Ishikawa (cell line): Measurements from ENCODE around the gene THBS2.

ENCODE experiments used
- CEBPB ChIP-seq: IDR thresholded peaks from 2 replicates; pipeline ENCODE4 v1.6.1; 2012
- CREB1 ChIP-seq: IDR thresholded peaks from 2 replicates; pipeline ENCODE4 v1.6.1; 2012; ENCODE audit warnings: low read depth
- EGR1 ChIP-seq: IDR thresholded peaks from 2 replicates; pipeline ENCODE4 v1.6.1; 2012
- EP300 ChIP-seq: IDR thresholded peaks from 2 replicates; pipeline ENCODE4 v1.6.1; 2012; ENCODE audit warnings: borderline replicate concordance
- FOXM1 ChIP-seq: IDR thresholded peaks from 2 replicates; pipeline ENCODE4 v1.6.1; 2012; ENCODE audit warnings: low read depth, borderline replicate concordance
- MAX ChIP-seq: IDR thresholded peaks from 2 replicates; pipeline ENCODE4 v1.6.1; 2012
- NFIC ChIP-seq: IDR thresholded peaks from 2 replicates; pipeline ENCODE4 v1.6.1; 2012
- RAD21 ChIP-seq: IDR thresholded peaks from 2 replicates; pipeline ENCODE4 v1.6.1; 2012; ENCODE audit warnings: low read depth
- REST ChIP-seq: IDR thresholded peaks from 2 replicates; pipeline ENCODE4 v1.6.1; 2012; ENCODE audit warnings: low read depth, mild to moderate bottlenecking
- TAF1 ChIP-seq: IDR thresholded peaks from 2 replicates; pipeline ENCODE4 v1.6.1; 2012; ENCODE audit warnings: low read depth, mild to moderate bottlenecking
- TCF12 ChIP-seq: IDR thresholded peaks from 2 replicates; pipeline ENCODE4 v1.6.1; 2012; ENCODE audit warnings: low read depth
- TEAD4 ChIP-seq: IDR thresholded peaks from 2 replicates; pipeline ENCODE4 v1.6.1; 2012
- YY1 ChIP-seq: IDR thresholded peaks from 2 replicates; pipeline ENCODE4 v1.6.1; 2012; ENCODE audit warnings: low read depth
- ZBTB7A ChIP-seq: IDR thresholded peaks from 2 replicates; pipeline ENCODE4 v1.6.1; 2012; ENCODE audit warnings: low read depth
- TF ChIP-seq, protein P1 (sequence below): IDR thresholded peaks from 2 replicates; pipeline ENCODE4 v1.6.1; 2012

The THBS2 gene

GRCh38 chr6:169288591-169288990, 34.9 kb upstream of the THBS2 start:
- no peak for TF ChIP-seq TCF12
- no peak for TF ChIP-seq TEAD4
- no peak for TF ChIP-seq YY1
- no peak for TF ChIP-seq CREB1
- TF ChIP-seq RAD21, result no peak
- TF ChIP-seq REST, result no peak
- TF ChIP-seq NFIC, result no peak
- no peak for TF ChIP-seq EGR1

DNA sequence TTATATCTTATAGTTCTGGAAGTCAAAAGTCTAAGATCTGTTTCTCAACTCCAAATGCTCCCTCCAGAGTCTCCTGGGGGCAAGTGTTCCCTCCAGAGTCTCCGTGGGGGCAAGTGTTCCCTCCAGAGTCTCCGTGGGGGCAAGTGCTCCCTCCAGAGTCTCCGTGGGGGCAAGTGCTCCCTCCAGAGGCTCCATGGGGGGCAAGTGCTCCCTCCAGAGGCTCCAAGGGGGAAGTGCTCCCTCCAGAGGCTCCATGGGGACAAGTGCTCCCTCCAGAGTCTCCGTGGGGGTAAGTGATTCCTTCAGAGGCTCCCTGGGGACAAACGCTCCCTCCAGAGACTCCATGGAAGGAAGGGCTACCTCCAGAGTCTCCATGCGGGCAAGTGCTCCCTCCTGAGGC, 34.0 kb upstream of the THBS2 start:
- TF ChIP-seq ZBTB7A, result no peak
- no peak for TF ChIP-seq TEAD4
- TF ChIP-seq YY1, result no peak
- no peak for TF ChIP-seq EP300
- TF ChIP-seq MAX, result no peak
- no peak for TF ChIP-seq TCF12
- no peak for TF ChIP-seq CEBPB
- no peak for TF ChIP-seq NFIC
- TF ChIP-seq FOXM1, result no peak
- TF ChIP-seq CREB1, result no peak
- TF ChIP-seq TAF1, result no peak
- TF ChIP-seq, protein P1, sequence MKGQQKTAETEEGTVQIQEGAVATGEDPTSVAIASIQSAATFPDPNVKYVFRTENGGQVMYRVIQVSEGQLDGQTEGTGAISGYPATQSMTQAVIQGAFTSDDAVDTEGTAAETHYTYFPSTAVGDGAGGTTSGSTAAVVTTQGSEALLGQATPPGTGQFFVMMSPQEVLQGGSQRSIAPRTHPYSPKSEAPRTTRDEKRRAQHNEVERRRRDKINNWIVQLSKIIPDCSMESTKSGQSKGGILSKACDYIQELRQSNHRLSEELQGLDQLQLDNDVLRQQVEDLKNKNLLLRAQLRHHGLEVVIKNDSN, result no peak
- TF ChIP-seq RAD21, result no peak

GRCh38 chr6:169286961-169287360, 33.3 kb upstream of the THBS2 start:
- TF ChIP-seq RAD21 (no peak), CEBPB (no peak), EGR1 (no peak), REST (no peak), NFIC (no peak), MAX (no peak), FOXM1 (no peak), YY1 (no peak), TEAD4 (no peak), TCF12 (no peak), TAF1 (no peak), CREB1 (no peak), ZBTB7A (no peak), EP300 (no peak)
- TF ChIP-seq, protein P1, result no peak

GRCh38 chr6:169285165-169285564, 31.5 kb upstream of the THBS2 start:
- TF ChIP-seq REST, result no peak

DNA sequence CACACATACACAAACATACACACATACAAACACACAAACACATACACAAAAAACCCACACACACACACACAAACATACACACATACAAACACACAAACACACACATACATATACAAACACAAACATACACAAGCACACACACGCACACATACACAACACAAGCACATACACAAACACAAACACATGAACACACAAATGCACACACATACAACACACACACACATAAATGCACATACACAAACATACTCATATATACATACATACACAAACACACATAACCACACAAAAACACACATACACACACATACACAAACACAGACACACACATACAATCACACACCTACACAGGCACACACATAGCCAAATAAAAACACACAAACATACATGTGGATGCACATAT, 30.3 kb upstream of the THBS2 start:
- TF ChIP-seq NFIC (no peak), CEBPB (no peak), REST (no peak), YY1 (no peak), TAF1 (no peak), EP300 (no peak), RAD21 (no peak), FOXM1 (no peak), TCF12 (no peak), MAX (no peak), CREB1 (no peak), EGR1 (no peak), TEAD4 (no peak), ZBTB7A (no peak)
- TF ChIP-seq, protein P1, result no peak
